HUES64 (cell line): ENCODE results near the gene AQP5.

ENCODE experiments used
- H3K27ac ChIP-seq: 2 replicates; pipeline ENCODE4 v1.7.0; 2013; ENCODE audit warnings: low read depth, low read length, inconsistent platforms
- H3K27me3 ChIP-seq: 2 replicates; pipeline ENCODE4 v1.6.1; 2013; ENCODE audit warnings: mild to moderate bottlenecking, low read length; ENCODE audit not compliant: insufficient read depth
- H3K36me3 ChIP-seq: 2 replicates; pipeline ENCODE4 v1.6.1; 2013; ENCODE audit warnings: mild to moderate bottlenecking, low read length; ENCODE audit not compliant: insufficient read depth
- H3K4me1 ChIP-seq: 2 replicates; pipeline ENCODE4 v1.6.1; 2013; ENCODE audit warnings: mild to moderate bottlenecking, low read length, moderate library complexity; ENCODE audit not compliant: insufficient read depth
- H3K4me3 ChIP-seq: 2 replicates; pipeline ENCODE4 v1.5.1; 2013; ENCODE audit warnings: mild to moderate bottlenecking, low read length, moderate library complexity
- H3K9ac ChIP-seq: 2 replicates; pipeline ENCODE4 v1.6.1; 2013; ENCODE audit warnings: mild to moderate bottlenecking, low read depth, low read length
- H3K9me3 ChIP-seq: 2 replicates; pipeline ENCODE4 v1.6.1; 2013; ENCODE audit warnings: low read depth, low read length; ENCODE audit not compliant: insufficient read depth
- WGBS: fragments of 150-250, 120-280 bp; methylation state at CpG from one replicate; pipeline ENCODE4 v1.1.7; 2013; ENCODE audit warnings: missing lambda C conversion rate; 5-methylcytosine and 5-hydroxymethylcytosine counted together

The AQP5 gene

DNA sequence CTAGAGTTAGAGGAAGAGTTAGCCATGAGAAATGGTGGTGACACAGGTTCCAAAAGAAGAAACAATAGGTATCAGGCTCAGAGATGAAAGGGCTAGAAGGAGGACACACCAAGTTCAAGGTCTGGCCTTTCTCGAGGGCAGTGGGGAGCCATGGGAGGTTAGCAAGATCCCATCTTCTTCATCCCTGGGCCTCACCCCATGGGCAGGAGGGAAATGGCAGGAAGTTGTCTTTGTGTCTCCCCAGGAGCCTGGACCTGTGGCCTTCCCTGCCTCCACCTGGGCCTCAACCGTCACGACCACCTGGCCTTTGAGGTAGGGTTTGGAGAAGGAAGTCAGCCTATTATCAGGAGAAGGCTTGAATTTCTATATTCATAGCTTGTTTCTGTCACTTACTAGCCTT, 17.0 kb upstream of the AQP5 start:
- Histone ChIP-seq H3K27ac (no peak overlapping the region), H3K4me3 (no peak overlapping the region), H3K9me3 (no peaks in the 10 kb centered on the region), H3K27me3 (peaks cover 13% of the 10 kb centered on the region; the same call in 1 of the 2 replicates), H3K4me1 (peaks cover 20% of the 10 kb centered on the region), H3K9ac (no peak overlapping the region), H3K36me3 (no peaks in the 10 kb centered on the region)
- WGBS = 85% methylated on average over 3 of the region's 3 CpGs

DNA sequence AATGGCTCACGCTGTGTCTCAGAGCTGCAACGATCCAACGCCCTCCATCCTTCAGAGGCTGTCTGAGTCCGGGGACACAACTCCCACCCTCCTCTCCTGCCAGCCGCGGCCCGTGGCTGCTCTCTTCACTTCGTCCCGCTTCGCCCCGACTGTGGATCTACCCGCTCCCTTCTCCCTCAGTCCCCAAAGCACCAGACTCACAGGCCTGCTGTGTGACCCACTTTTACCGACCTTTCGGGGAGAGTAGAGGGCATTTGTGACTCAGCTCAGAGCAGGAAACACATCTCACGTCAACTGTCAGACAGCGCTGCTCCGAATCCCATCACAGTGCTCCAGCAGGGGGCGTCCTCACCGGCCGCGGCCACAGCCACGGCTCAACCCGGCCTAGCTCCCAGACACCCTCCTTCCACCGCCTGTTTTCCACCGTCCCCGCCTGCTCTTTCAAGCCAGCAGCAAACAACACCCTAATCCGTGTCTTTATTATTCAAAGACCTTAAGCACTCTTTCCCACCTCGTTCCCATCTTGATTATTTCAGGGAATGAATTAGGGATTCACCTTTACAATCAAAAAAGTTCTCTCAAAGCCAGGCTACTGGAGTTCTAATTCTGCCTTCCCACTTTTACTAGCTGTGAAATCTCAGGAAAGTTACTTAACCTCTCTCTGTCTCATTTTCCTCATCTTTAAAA, 16.1 kb upstream of the AQP5 start:
- peaks cover 20% of the 10 kb centered on the region for H3K4me1 ChIP-seq
- H3K9ac ChIP-seq = no peak overlapping the region
- WGBS = 7% methylated on average over 28 of the region's 28 CpGs
- H3K27ac ChIP-seq = peak overlapping the region; percentile 13; the same call in 1 of the 2 replicates
- no peaks in the 10 kb centered on the region for H3K36me3 ChIP-seq
- H3K27me3 ChIP-seq = peaks cover 13% of the 10 kb centered on the region; the same call in 1 of the 2 replicates
- no peaks in the 10 kb centered on the region for H3K9me3 ChIP-seq
- H3K4me3 ChIP-seq = peak overlapping the region; percentile 44

DNA sequence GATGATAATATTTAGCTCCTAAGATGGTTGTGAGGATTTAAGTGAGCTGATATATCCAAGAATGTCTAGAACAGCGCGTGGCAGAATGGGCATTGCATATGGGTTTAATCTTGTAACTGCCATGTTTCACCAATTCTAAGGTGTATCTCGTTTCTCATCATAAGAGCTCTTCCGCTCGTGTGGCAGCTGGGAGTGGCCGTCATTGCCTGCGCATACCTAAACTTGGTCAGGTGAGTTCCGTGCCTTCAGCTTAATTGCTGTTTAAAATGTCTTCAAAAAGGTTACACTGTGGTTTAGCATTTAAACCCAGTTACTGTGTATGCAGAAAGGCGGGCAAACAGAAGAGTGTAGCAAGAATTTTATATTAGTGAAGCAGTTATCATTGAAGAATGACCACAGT, 15.6 kb upstream of the AQP5 start:
- peak overlapping the region; percentile 8; the same call in 1 of the 2 replicates for H3K4me3 ChIP-seq
- no peaks in the 10 kb centered on the region for H3K9me3 ChIP-seq
- H3K27me3 ChIP-seq = peaks cover 13% of the 10 kb centered on the region; the same call in 1 of the 2 replicates
- 56% methylated on average over 9 of the region's 9 CpGs for WGBS
- H3K36me3 ChIP-seq = no peaks in the 10 kb centered on the region
- H3K27ac ChIP-seq = peak overlapping the region; percentile 13; the same call in 1 of the 2 replicates
- peaks cover 20% of the 10 kb centered on the region for H3K4me1 ChIP-seq
- H3K9ac ChIP-seq = no peak overlapping the region

DNA sequence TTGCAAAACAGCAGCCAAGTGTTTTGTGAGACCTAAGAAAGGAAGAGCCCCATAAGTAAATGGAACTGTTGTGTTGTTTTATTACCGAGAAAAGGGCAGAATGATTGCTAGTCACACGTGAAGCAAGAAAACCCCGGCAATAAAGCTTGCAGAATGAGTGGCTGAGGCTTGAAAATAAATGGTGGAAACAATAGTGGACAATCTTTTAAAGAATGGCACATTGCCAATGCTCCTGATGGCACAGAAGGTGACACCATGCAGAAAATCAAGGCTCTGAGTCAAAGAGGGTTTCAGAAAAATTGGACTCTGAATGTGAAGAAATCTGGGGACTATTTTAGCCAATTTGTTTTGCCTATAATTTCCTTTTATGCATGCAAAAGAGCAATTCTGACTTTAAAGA, 15.2 kb upstream of the AQP5 start:
- 80% methylated on average over 3 of the region's 3 CpGs for WGBS

DNA sequence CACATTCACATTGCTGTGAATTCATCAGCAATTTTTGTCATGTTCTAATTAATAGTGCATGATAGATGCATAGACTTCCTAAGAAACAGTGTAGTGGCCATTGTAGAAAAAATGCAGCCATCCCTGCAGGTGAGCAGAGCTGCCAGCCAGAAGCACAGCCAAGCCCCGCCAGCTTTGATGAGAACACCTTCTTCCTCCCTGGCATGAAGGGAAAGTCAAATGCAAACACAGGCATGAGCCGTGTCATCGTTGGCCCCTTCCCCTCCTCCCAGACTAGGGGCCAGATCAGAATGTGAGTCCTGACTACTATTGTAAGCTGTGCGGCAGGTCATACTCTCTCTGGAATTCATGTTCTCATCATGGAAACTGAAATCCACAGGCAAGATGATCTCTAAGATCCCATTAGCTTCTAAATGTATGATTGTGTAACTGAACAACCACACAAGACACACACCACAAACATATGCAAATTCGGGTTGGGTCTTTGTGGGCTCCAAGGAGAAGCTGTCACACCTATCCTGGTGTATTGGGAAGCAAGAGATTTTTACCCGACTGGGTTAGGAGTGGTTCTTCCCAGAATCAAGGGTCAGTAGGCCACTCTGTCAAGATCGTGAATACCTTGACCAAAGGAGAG, 14.0 kb upstream of the AQP5 start:
- H3K9ac ChIP-seq = no peak overlapping the region
- no peaks in the 10 kb centered on the region for H3K36me3 ChIP-seq
- no peak overlapping the region for H3K4me3 ChIP-seq
- peaks cover 16% of the 10 kb centered on the region for H3K4me1 ChIP-seq
- no peak overlapping the region for H3K27ac ChIP-seq
- H3K27me3 ChIP-seq = peaks cover 13% of the 10 kb centered on the region; the same call in 1 of the 2 replicates
- 83% methylated on average over 7 of the region's 7 CpGs for WGBS
- H3K9me3 ChIP-seq = no peaks in the 10 kb centered on the region

More for the DNA sequence above, 15.2 kb upstream of the AQP5 start:
- Histone ChIP-seq H3K4me3 (no peak overlapping the region; the same call in 1 of the 2 replicates), H3K36me3 (no peaks in the 10 kb centered on the region), H3K4me1 (peaks cover 20% of the 10 kb centered on the region), H3K27me3 (peaks cover 13% of the 10 kb centered on the region; the same call in 1 of the 2 replicates), H3K9ac (no peak overlapping the region), H3K9me3 (no peaks in the 10 kb centered on the region), H3K27ac (no peak overlapping the region)

DNA sequence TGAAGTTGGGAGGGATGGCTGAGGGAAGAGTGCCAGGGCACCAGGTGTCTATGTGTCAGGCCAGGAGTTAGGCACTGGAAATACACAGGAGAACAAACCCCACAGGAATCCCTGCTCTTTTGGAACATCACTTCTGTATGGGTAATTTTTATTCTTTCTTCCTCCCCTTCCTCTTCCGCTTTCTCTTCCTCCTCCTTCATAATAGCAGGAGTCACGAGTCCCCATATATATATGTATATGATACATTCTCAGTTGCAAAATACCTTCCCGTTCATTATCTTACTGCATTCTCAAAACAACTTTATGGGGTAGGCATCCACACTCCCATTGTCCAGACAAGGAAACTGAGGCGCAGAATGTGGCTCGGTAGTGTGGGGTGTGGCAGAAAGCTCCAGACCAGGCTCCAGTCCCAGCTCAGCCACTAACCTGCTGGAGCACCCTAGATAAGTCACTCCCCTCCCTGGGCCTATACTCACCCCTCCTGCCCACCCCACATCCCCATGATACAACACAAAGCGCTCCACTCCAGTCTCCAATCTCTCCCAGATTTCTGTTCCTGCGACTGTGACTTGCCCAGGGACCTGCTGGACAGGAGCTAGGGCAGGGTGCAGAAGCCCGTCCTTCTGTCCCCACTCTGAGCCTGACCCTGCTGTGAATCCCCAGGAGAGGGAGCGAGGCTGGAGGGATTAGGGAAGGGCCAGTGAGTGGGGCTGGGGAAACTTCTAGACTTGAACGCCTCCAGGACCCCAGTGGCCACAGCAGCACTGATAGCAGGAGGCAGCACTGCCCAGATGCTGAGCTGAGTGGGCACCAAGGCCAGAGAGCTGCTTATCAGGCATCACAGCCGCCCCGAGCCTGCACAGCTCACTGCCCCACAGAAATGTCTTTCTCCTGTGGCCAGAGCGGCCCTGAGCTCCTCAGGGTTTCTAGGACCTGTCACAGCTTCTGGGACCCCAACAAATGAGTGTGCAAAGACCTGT, 12.5 kb upstream of the AQP5 start:
- no peak overlapping the region for H3K9ac ChIP-seq
- WGBS = 92% methylated on average over 12 of the region's 13 CpGs

DNA sequence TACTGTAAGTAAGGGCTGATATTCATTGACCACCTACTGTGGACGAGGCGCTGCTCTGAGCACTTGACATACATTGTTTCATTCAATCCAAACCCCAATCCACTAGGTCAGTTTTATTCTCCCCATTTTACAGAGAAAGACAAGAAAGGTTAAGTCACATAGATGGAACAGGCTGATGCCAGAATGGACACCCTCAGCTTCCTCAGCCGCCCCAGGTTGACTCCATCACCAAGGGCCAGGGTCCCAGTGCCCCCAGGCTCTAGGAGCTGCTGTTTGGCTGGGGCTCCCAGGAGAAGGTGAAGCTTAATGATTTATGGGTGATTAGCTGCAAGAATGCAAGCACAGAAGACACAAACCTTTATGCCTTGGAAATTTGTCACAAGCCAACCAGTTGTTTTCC, 11.8 kb upstream of the AQP5 start:
- H3K27me3 ChIP-seq = peaks cover 14% of the 10 kb centered on the region
- H3K4me3 ChIP-seq = no peak overlapping the region
- no peak overlapping the region for H3K9ac ChIP-seq
- no peaks in the 10 kb centered on the region for H3K9me3 ChIP-seq
- H3K4me1 ChIP-seq = peaks cover 11% of the 10 kb centered on the region
- no peaks in the 10 kb centered on the region for H3K36me3 ChIP-seq
- H3K27ac ChIP-seq = no peak overlapping the region
- 92% methylated on average over 3 of the region's 3 CpGs for WGBS

More for the DNA sequence above, 12.5 kb upstream of the AQP5 start:
- H3K27ac ChIP-seq = no peak overlapping the region
- no peaks in the 10 kb centered on the region for H3K36me3 ChIP-seq
- H3K4me1 ChIP-seq = peaks cover 11% of the 10 kb centered on the region
- no peaks in the 10 kb centered on the region for H3K9me3 ChIP-seq
- H3K4me3 ChIP-seq = no peak overlapping the region
- peaks cover 15% of the 10 kb centered on the region for H3K27me3 ChIP-seq

DNA sequence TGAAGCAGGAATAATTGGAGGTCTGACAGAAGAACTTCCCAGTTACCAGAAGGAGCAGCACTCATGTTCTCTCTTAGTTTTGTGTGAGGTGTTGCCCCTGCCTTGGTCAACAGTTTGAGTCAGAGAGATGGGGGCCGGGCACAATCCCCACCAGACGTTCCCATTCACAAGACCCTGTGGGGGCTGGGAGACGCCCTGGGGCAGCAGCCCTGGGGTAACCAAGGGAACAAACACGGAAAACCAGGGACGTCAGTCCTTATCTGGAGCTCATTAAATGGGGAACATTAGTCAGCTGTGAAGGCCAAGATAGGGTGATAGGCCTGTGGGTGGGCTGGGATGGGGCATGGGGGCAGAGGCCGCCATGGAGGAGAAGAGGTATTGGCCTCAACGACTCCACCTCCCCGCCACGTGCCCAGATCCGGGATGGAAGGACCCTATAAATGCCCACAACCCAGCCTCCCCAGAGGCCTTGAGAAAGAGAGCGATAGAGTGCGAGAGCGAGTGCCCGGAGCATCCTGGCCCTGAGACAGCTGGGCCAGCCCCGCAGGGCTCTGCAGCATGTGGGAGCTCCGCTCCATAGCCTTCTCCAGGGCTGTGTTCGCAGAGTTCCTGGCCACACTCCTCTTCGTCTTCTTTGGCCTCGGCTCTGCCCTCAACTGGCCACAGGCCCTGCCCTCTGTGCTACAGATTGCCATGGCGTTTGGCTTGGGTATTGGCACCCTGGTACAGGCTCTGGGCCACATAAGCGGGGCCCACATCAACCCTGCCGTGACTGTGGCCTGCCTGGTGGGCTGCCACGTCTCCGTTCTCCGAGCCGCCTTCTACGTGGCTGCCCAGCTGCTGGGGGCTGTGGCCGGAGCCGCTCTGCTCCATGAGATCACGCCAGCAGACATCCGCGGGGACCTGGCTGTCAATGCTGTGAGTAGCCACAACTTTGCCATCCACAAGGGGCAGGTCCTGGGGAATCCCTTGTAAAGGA, 11.1 kb upstream of the AQP5 start, which contains the start of gene AQP2:
Gene AQP2 (plus strand): TSS at position 465 of the 979 bp plus-strand sequence. CDS start 94 bp downstream, at position 559.
- no peak within 1 kb of the TSS for H3K9ac ChIP-seq
- no peaks in the 10 kb centered on the region for H3K9me3 ChIP-seq
- H3K4me3 ChIP-seq = no peak within 1 kb of the TSS
- H3K36me3 ChIP-seq = no peaks in the 10 kb centered on the region
- H3K27me3 ChIP-seq = peaks cover 12% of the 10 kb centered on the region
- H3K4me1 ChIP-seq = peaks cover 11% of the 10 kb centered on the region
- WGBS = 91% methylated on average over 32 of the region's 32 CpGs
- H3K27ac ChIP-seq = no peak within 1 kb of the TSS

DNA sequence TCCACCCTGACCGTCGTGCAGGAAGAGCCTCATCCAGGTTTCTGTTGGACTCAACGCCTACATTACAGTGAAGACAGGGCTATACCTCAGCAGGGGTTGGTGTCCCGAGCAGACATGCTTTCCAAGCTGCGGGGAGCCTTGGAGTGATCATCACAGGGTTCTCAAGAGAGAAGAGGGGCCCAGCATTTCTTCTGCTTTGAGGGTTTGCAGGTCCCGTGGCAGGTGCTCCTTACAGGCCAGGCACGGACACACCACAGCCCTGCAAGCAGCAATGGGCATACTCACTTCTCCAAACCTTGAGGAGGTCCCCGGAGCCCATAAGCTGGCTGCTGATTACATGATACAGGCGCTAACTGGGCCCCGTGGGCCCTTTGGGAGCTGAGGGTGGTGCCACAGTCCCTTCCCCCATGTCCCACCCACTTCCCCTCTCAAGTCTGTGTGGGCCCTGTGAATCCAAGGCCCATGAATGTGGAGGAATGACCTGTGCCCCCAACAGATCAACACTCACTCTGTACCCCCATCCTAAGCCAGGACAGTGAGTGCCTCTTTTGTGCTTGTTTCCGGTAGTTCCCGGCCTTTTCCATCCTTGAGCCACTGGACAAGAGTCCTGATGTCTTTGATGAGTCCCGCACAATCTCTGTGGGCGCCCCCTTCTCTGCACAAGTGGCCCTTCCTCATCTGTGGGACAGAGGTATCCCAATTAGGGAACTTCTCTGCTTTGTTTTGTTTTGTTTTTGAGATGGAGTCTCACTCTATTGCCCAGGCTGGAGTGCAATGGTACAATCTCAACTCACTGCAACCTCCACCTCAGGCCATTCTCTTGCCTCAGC, 10.0 kb upstream of the AQP5 start:
- H3K36me3 ChIP-seq = no peaks in the 10 kb centered on the region
- 0 out of 2 replicates have a peak, but pooled peaks cover 2% of the 10 kb centered on the region for H3K4me1 ChIP-seq
- no peak overlapping the region for H3K9ac ChIP-seq
- H3K4me3 ChIP-seq = no peak overlapping the region
- peaks cover 21% of the 10 kb centered on the region for H3K27me3 ChIP-seq
- WGBS = 85% methylated on average over 14 of the region's 14 CpGs
- no peak overlapping the region for H3K27ac ChIP-seq
- no peaks in the 10 kb centered on the region for H3K9me3 ChIP-seq
